ENCODE measurements around the gene ALAS1.

Gene ALAS1

DNA sequence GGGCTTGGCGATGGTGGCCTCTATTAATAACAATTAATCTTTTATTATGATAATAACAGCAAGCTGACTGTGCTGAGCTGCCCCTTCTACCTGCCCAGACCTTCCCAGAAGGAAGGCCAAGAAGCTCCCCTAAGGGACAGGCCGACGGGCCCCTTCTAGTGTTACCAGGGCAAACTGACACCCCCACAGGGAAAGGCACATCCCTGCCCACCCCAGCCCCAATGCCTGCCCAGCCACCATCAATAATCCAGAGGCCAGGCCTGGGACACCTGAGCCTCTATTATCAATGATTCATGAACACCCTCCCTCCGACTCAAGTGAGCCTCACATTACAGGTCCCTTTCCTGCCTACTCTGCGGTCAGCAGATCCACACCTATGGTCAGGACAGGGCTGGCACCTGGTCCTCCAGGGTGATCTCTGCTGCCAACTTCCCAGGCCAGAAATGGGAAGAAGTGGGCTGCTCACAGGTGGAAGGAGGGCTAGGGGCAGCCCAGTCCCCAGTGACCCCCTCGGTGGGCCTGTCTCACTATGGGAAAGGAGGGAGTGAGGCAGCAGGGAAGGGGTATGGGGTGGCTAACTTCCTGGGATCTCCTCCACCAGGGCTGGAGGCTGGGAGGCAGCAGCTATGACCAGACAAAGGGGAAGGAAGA lies 39.2 kb downstream of the ALAS1 start:
- TF ChIP-seq POLR2AphosphoS5 (IDR thresholded peaks at IDR 0.05; ENCODE audit: low read depth, low read length) (no peak), SIN3A (IDR thresholded peaks at IDR 0.05; ENCODE audit: borderline replicate concordance, insufficient read depth, low read length) (no peak), TAF1 (IDR thresholded peaks at IDR 0.05; ENCODE audit: borderline replicate concordance, insufficient read depth, low read length) (no peak), FOXP2 (optimal IDR thresholded peaks at IDR 0.05; ENCODE audit: borderline replicate concordance, extremely low read depth, extremely low read length, insufficient read depth) (no peak)
- TF ChIP-seq, protein P1, sequence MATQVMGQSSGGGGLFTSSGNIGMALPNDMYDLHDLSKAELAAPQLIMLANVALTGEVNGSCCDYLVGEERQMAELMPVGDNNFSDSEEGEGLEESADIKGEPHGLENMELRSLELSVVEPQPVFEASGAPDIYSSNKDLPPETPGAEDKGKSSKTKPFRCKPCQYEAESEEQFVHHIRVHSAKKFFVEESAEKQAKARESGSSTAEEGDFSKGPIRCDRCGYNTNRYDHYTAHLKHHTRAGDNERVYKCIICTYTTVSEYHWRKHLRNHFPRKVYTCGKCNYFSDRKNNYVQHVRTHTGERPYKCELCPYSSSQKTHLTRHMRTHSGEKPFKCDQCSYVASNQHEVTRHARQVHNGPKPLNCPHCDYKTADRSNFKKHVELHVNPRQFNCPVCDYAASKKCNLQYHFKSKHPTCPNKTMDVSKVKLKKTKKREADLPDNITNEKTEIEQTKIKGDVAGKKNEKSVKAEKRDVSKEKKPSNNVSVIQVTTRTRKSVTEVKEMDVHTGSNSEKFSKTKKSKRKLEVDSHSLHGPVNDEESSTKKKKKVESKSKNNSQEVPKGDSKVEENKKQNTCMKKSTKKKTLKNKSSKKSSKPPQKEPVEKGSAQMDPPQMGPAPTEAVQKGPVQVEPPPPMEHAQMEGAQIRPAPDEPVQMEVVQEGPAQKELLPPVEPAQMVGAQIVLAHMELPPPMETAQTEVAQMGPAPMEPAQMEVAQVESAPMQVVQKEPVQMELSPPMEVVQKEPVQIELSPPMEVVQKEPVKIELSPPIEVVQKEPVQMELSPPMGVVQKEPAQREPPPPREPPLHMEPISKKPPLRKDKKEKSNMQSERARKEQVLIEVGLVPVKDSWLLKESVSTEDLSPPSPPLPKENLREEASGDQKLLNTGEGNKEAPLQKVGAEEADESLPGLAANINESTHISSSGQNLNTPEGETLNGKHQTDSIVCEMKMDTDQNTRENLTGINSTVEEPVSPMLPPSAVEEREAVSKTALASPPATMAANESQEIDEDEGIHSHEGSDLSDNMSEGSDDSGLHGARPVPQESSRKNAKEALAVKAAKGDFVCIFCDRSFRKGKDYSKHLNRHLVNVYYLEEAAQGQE (IDR thresholded peaks at IDR 0.05; ENCODE audit: insufficient read depth in 1 of 2, low read depth in 2 of 2, low read length in 2 of 2) = no peak

DNA sequence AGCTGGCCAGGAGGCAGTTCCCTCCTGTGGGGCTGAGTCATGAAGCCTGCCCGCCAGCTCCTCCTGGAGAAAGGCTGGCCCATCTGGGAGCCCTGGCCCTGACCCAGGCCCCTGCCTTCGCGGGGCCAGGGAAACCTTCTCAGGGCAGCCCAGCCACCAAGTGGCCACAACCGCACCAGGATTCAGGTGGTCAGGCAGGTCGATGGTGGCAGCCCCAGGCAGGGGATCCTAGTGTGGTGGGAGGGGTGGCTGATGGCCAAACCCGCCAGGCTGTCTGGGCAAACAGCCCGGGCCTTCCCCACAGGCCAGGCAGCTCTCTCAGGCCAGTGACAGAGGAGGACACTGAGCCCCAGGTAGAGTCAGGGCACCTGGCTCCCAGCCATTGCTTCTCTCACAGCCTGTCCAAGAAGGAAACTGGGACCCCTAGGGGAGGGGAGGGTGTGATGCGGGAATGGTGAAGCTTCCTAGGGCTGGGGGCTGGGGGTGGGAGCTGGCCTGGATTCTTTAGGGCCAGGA lies 39.8 kb downstream of the ALAS1 start:
- no peak for TF ChIP-seq TAF1 (IDR thresholded peaks at IDR 0.05; ENCODE audit: borderline replicate concordance, insufficient read depth, low read length)

DNA sequence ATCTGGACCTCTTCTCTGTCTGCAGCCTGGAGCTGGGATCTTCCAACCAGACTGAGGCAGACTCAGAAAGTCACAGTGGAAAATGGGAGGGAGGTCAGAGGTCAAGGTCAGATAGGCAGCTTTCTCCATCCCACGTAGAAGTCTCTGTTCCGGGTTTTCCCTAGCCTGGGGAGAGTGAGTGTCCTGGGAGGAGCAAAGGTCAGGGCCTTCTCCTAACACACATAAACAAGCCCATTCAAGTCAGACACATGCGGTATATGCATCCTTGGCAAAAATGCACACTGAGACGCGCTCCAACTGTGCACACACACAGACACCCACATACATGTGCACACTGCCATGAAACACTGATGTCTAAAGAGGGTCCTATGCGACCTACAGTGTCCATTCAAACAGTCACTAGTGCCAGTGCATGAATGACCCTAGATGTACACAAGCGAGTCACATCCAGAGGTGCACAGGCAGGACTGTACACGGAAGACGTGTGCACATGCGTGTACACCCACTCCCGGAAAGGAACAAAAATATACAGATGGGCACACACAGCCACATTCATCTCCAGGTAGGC lies 40.3 kb downstream of the ALAS1 start:
- no peak for TF ChIP-seq SIN3A (IDR thresholded peaks at IDR 0.05; ENCODE audit: borderline replicate concordance, insufficient read depth, low read length)
- no peak for TF ChIP-seq TAF1 (IDR thresholded peaks at IDR 0.05; ENCODE audit: borderline replicate concordance, insufficient read depth, low read length)
- no peak for TF ChIP-seq FOXP2 (optimal IDR thresholded peaks at IDR 0.05; ENCODE audit: borderline replicate concordance, extremely low read depth, extremely low read length, insufficient read depth)
- no peak for TF ChIP-seq POLR2AphosphoS5 (IDR thresholded peaks at IDR 0.05; ENCODE audit: low read depth, low read length)
- TF ChIP-seq, protein P1 (IDR thresholded peaks at IDR 0.05; ENCODE audit: insufficient read depth in 1 of 2, low read depth in 2 of 2, low read length in 2 of 2) = no peak

DNA sequence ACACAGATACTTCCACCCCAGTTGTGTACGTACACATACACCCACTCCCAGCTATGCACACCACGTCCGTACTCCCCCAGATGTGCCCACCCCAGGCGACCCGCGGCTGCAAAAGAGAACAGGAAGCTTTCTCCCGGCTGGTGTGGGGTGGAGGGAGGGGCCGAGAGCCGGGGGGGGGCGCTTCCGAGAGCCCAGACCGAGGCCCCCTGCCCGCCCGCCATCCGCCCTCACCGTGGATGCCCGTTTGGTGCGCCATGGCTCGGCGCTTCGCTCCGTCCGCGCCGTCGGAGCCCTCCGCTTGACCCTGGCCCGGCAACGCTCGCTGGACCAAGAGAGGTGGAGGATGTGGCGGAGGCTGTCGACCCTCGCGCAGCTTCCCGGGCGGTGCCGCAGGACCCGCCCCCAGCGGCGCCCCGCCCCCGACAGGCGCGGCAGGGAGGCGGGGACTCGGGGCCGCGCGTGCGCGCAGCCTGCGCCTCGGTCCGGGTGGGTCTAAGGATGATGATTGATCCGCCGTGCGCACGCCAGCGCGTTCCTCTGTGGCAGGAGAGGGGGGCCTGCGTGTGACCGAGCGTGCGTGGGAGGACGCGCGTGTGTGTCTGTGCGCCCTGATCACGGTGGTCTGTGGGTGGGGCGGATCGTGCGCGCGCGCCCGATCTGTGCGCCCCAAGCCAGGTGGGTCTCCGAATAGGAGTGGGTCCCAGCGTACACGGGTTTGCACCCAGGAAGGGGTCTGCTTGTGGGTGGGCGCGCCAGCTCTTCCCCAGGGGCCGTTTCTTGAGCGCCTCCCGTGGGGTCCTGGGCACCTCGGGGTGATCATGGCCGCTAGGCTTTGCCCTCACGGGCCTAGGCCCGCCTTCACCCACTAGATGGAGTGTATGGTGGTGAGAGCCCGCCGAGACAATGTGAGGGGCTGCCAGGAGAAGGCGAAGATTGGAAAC lies 41.1 kb downstream of the ALAS1 start, which contains the start of gene TWF2:
TSS of gene TWF2 (minus strand) at position 398 of the 941 bp plus-strand sequence. CDS start at position 256, 142 bp downstream.
- TF ChIP-seq FOXP2 (optimal IDR thresholded peaks at IDR 0.05; ENCODE audit: borderline replicate concordance, extremely low read depth, extremely low read length, insufficient read depth) (no peak), TAF1 (IDR thresholded peaks at IDR 0.05; ENCODE audit: borderline replicate concordance, insufficient read depth, low read length) (no peak; the same call in 1 of the 2 replicates), SIN3A (IDR thresholded peaks at IDR 0.05; ENCODE audit: borderline replicate concordance, insufficient read depth, low read length) (0 out of 2 replicates have a peak, but pooled peaks have one; percentile 45), POLR2AphosphoS5 (IDR thresholded peaks at IDR 0.05; ENCODE audit: low read depth, low read length) (peak; percentile 72)
- TF ChIP-seq, protein P1 (IDR thresholded peaks at IDR 0.05; ENCODE audit: insufficient read depth in 1 of 2, low read depth in 2 of 2, low read length in 2 of 2) = no peak

Measured in PFSK-1 (cell line).